H1 (cell line): Measurements from ENCODE around the gene BCAS1.

ENCODE experiments used
- CTCF ChIP-seq, 3 experiments: IDR thresholded peaks; 1 replicate in 2 of 3; 2 replicates in 1 of 3; pipeline versions ENCODE4 v1.5.1 to v1.6.1; 2011; ENCODE audit warnings: low read length in 3 of 3, mild to moderate bottlenecking in 3 of 3, inconsistent platforms in 2 of 3, low read depth in 1 of 3, moderate library complexity in 1 of 3; ENCODE audit not compliant: insufficient read depth in 1 of 3; ENCODE audit errors: control extremely low read depth in 1 of 3
- EP300 ChIP-seq, 2 experiments: IDR thresholded peaks; 1 replicate in 1 of 2; 2 replicates in 1 of 2; pipeline ENCODE4 v1.6.1; 2011 to 2012; ENCODE audit warnings: low read depth in 2 of 2, low read length in 2 of 2, mild to moderate bottlenecking in 2 of 2, borderline replicate concordance in 1 of 2, inconsistent platforms in 1 of 2, moderate library complexity in 1 of 2
- JUND ChIP-seq: IDR thresholded peaks from 2 replicates; pipeline ENCODE4 v1.6.1; 2011; ENCODE audit warnings: mild to moderate bottlenecking, improper control_type of control experiment, low read length
- MAFK ChIP-seq: IDR thresholded peaks from 2 replicates; pipeline ENCODE4 v1.6.1; 2012; ENCODE audit warnings: low read depth, mild to moderate bottlenecking, improper control_type of control experiment, low read length
- SIN3A ChIP-seq, 2 experiments: IDR thresholded peaks in 1 of 2; conservative IDR thresholded peaks in 1 of 2; 2 replicates each; pipeline ENCODE4 v1.6.1; 2011 to 2012; ENCODE audit warnings: low read length in 2 of 2, improper control_type of control experiment in 1 of 2, low read depth in 1 of 2, mild to moderate bottlenecking in 1 of 2
- SP1 ChIP-seq: IDR thresholded peaks from 2 replicates; pipeline ENCODE4 v1.6.1; 2011; ENCODE audit warnings: low read depth, low read length
- SP4 ChIP-seq: IDR thresholded peaks from 2 replicates; pipeline ENCODE4 v1.6.1; 2012; ENCODE audit warnings: low read length, inconsistent platforms
- TAF1 ChIP-seq: IDR thresholded peaks from 2 replicates; pipeline ENCODE4 v1.6.1; 2011; ENCODE audit warnings: mild to moderate bottlenecking, low read depth, low read length

GRCh38 chr20:54111460-54111859, 41.1 kb upstream of the BCAS1 start:
- no peak for TF ChIP-seq SP1
- TF ChIP-seq TAF1, result no peak
- no peak for TF ChIP-seq EP300 (IDR thresholded peaks at IDR 0.05; ENCODE audit: borderline replicate concordance in 1 of 2, low read depth in 2 of 2, low read length in 2 of 2)
- TF ChIP-seq CTCF (IDR thresholded peaks at IDR 0.05; ENCODE audit: control extremely low read depth in 1 of 3, insufficient read depth in 1 of 3, low read depth in 1 of 3, low read length in 3 of 3), result no peak
- TF ChIP-seq MAFK, result no peak
- TF ChIP-seq JUND, result no peak
- no peak for TF ChIP-seq SIN3A (conservative IDR thresholded peaks at IDR 0.05 in 1 of 2, IDR thresholded peaks at IDR 0.05 in 1 of 2; ENCODE audit: low read depth in 1 of 2, low read length in 2 of 2)
- TF ChIP-seq SP4, result no peak
